Ovary (tissue), 9 donors: ENCODE measurements around the gene MX2. TPM values are rescaled to one million over a fixed set of nuclear protein-coding genes. Genes with fewer than 3 reads are reported as not detected.

Source experiments
- DNase-seq, 5 donors: peaks; one replicate each; pipeline ENCODE4 v3.0.0-alpha.2; 2019 to 2020
- H3K27ac ChIP-seq, 2 donors: fragments of 200-600 bp; one replicate each; pipeline versions ENCODE4 v1.5.1 to v1.8.0; 2019 to 2022
- H3K27me3 ChIP-seq: fragments of 200-600 bp; one replicate; pipeline ENCODE4 v1.8.0; 2022
- H3K36me3 ChIP-seq: fragments of 200-600 bp; sonication (generic); one replicate; pipeline ENCODE4 v1.5.1; 2019
- H3K4me1 ChIP-seq: one replicate; pipeline ENCODE4 v1.8.1; 2013; ENCODE audit warnings: mild to moderate bottlenecking, moderate library complexity; ENCODE audit not compliant: insufficient read depth
- H3K4me3 ChIP-seq: fragments of 200-600 bp; sonication (generic); one replicate; pipeline ENCODE4 v1.5.1; 2017
- H3K9me3 ChIP-seq, 2 donors: fragments of 200-600 bp in 1 of 2; sonication (generic) in 1 of 2; one replicate each; pipeline versions ENCODE4 v1.5.1 to v1.8.1; 2013 to 2019; ENCODE audit warnings: mild to moderate bottlenecking in 1 of 2, moderate library complexity in 1 of 2
- EP300 ChIP-seq: sonication (generic); formaldehyde crosslinking; IDR thresholded peaks from one replicate; pipeline ENCODE4 v1.6.1; 2017; ENCODE audit warnings: antibody characterized with exemption
- POLR2A ChIP-seq: fragments of 450-650 bp; IDR thresholded peaks from one replicate; pipeline ENCODE4 v1.6.1; 2017; ENCODE audit warnings: antibody characterized with exemption, mild to moderate bottlenecking, moderate library complexity
- WGBS, 3 donors: extraction: QIAGEN DNeasy Blood & Tissue Kit in 1 of 3; methylation state at CpG; one replicate each; pipeline versions ENCODE4 v1.1.5 to v1.1.7; 2013 to 2017; 5-methylcytosine and 5-hydroxymethylcytosine counted together
- intact Hi-C, 4 donors: fragments of 100-400 bp; cut with DNase I; formaldehyde crosslinking; loops; one replicate each; pipeline versions ENCODE4 v1.11.0 to v1.15.1; 2022 to 2023
- polyA plus RNA-seq, 2 donors: library from polyadenylated mRNA; stranded (reverse); fragments of 200-250 nt in 1 of 2; fragments of 350-450 nt in 1 of 2; fragmentation: Illumina TruSeq in 1 of 2; extraction: RNeasy Lipid Tissue Mini Kit (QIAGEN cat#74804) in 1 of 2; gene quantifications; one replicate each; pipeline ENCODE4 v1.2.3, GENCODE V29; 2013 to 2014
- total RNA-seq, 7 donors: library from RNA; depleted of rRNA in 2 of 7; stranded (reverse); fragments of >200 nt in 2 of 7; fragmentation: NEBNext Ultra II Directional in 3 of 7; extraction: Animal tissue kit (Norgen Biotek cat#: 25700) in 3 of 7; gene quantifications; one replicate each; pipeline versions ENCODE4 v1.1.0 to v1.2.4, GENCODE V29; 2016 to 2023
- TF ChIP-seq, protein P1 (sequence below), 3 donors: fragments of 450-650 bp in 2 of 3; fragments of 200-600 bp in 1 of 3; IDR thresholded peaks; one replicate each; pipeline versions ENCODE4 v1.5.1 to v1.8.0; 2016 to 2022; ENCODE audit warnings: antibody characterized with exemption in 3 of 3, mild to moderate bottlenecking in 1 of 3
- donor health status: DM: no; HTN: no; CAD: no; lungs with moderate emphysema.
- donor health status: DM: no; HTN: no; CAD: no.
- donor health status: Bipolar disorder and iron deficiency.
- donor health status: DM: yes; HTN: yes; CAD: no.
- donor health status: DM: no; HTN: no; CAD: no.
- donor health status: DM: yes; HTN: yes; CAD: no.

Gene MX2
- total and polyA plus RNA-seq, 9 donors = 2.6 to 34.6 (median 5.1) TPM

DNA sequence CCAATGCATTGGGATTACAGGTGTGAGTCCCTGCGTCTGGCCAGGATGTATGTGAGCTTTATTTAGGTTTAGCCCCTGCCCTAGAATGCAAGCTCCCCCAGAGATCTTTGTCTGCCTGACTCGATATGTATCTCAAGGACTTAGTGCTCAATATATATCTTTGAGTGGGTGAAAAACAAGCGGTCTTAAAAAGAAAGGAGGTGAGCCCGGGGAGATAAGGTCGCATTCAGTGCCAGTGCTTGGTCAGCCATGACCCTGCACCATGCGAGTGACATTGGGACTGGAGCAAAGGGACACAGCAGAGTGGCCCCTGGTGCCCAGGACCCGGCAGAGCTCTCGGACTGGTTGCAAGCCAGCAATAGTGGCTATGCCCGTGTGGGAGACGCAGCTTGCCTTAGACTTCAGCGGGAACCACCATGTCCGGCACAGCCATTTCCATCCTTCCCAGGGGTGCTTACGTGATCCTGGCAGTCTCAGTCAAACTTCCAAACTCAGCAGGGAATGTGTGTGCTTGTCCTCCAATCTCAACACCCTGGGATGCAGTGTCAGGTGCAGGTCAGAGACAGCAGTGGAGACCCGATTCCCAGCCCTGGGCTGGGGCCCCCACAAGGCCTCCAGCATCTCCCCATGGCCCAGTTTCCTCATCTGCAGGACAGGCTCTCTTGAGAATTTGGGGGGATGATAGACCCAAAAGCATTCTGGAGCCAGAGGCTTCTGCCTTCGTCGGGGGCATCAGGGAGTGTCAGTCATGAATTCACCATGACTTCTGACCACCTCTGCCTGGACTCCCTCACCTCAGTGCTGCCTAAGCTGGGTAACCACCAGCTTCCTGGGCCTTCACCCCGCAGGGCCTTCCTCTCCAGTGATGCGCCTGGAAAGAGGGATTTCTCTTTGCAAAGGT, 1.8 kb downstream of the MX2 start:
- TF ChIP-seq POLR2A (no peak), EP300 (no peak)
- TF ChIP-seq, protein P1, sequence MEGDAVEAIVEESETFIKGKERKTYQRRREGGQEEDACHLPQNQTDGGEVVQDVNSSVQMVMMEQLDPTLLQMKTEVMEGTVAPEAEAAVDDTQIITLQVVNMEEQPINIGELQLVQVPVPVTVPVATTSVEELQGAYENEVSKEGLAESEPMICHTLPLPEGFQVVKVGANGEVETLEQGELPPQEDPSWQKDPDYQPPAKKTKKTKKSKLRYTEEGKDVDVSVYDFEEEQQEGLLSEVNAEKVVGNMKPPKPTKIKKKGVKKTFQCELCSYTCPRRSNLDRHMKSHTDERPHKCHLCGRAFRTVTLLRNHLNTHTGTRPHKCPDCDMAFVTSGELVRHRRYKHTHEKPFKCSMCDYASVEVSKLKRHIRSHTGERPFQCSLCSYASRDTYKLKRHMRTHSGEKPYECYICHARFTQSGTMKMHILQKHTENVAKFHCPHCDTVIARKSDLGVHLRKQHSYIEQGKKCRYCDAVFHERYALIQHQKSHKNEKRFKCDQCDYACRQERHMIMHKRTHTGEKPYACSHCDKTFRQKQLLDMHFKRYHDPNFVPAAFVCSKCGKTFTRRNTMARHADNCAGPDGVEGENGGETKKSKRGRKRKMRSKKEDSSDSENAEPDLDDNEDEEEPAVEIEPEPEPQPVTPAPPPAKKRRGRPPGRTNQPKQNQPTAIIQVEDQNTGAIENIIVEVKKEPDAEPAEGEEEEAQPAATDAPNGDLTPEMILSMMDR (IDR thresholded peaks at IDR 0.05) = no peak
- peak in 1 of 5 donors; percentile 4 for DNase-seq
- H3K36me3 ChIP-seq = no peaks in the 10 kb centered on the region
- WGBS, 3 donors = 94 to 95% (median 94%) methylated on average over 17 to 18 of the region's 18 CpGs
- intact Hi-C loops = no loop called here
- peaks cover 2% of the 10 kb centered on the region for H3K4me1 ChIP-seq
- no peak overlapping the region for H3K27ac ChIP-seq
- no peaks in the 10 kb centered on the region for H3K9me3 ChIP-seq
- no peaks in the 10 kb centered on the region for H3K27me3 ChIP-seq
- no peak overlapping the region for H3K4me3 ChIP-seq

DNA sequence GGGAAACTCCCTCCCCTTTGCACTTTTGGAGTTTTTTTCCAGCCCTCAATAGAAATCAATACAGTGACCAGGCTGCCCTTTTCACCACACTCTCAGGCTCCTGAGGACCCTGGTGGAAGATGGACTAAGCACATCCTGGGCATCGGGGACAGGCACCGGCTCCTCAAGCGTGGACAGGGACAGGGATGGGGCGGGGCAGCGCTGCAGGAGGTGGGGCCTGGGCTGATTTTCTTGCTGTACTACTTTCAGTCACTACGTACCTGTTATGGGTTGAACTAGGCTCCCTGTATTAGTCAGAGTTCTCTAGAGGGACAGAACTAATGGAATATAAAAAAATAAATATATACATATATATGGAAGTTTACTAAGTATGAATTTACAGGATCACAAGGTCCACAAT, 2.5 kb downstream of the MX2 start:
- no peaks in the 10 kb centered on the region for H3K36me3 ChIP-seq
- no peaks in the 10 kb centered on the region for H3K9me3 ChIP-seq
- H3K4me3 ChIP-seq = no peak overlapping the region
- peak in 1 of 5 donors; percentile 8 for DNase-seq
- no peak overlapping the region for H3K27ac ChIP-seq
- H3K4me1 ChIP-seq = peaks cover 2% of the 10 kb centered on the region
- intact Hi-C loops = no loop called here
- WGBS, 3 donors = 95 to 96% (median 96%) methylated on average over 6 of the region's 6 CpGs
- TF ChIP-seq, protein P1 (IDR thresholded peaks at IDR 0.05) = no peak
- TF ChIP-seq EP300 (no peak), POLR2A (no peak)
- no peaks in the 10 kb centered on the region for H3K27me3 ChIP-seq

DNA sequence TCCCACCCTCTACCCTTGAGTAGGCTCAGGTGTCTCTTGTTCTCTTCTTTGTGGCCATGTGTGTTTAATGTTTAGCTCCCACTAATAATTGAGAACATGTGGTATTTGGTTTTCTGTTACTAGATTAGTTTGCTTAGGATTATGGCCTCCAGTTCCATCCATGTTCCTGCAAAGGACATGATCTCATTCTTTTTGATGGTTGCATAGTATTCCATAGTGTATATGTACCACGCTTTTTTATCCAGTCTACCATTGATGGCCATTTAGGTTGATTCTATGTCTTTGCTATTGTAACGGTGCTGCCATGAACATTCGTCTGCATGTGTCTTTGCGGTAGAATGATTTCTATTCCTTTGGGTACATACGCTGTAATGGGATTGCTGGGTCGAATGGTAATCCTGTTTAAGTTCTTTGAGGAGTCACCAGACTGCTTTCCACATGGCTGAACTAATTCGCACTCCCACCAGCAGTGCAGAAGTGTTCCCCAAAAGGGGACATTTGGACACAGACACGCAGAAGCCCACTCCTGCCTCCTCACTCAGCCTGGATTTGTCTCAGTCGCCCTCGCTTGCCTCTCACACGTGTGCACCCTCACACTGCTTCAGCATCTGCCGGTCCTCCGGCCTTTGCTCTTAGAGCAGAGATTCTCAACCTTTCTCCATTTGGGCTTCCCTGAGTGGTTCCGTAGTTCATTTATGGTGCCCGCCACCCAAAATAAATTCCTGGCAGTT, 3.7 kb downstream of the MX2 start:
- no peaks in the 10 kb centered on the region for H3K27me3 ChIP-seq
- H3K4me1 ChIP-seq = peaks cover 4% of the 10 kb centered on the region
- no peak overlapping the region for H3K4me3 ChIP-seq
- TF ChIP-seq EP300 (no peak), POLR2A (no peak)
- TF ChIP-seq, protein P1 (IDR thresholded peaks at IDR 0.05) = no peak
- no peak for DNase-seq
- no peaks in the 10 kb centered on the region for H3K36me3 ChIP-seq
- H3K9me3 ChIP-seq = no peaks in the 10 kb centered on the region
- intact Hi-C loops = no loop called here
- 95 to 97% (median 97%) methylated on average over 15 of the region's 15 CpGs for WGBS, 3 donors
- H3K27ac ChIP-seq = no peak overlapping the region

DNA sequence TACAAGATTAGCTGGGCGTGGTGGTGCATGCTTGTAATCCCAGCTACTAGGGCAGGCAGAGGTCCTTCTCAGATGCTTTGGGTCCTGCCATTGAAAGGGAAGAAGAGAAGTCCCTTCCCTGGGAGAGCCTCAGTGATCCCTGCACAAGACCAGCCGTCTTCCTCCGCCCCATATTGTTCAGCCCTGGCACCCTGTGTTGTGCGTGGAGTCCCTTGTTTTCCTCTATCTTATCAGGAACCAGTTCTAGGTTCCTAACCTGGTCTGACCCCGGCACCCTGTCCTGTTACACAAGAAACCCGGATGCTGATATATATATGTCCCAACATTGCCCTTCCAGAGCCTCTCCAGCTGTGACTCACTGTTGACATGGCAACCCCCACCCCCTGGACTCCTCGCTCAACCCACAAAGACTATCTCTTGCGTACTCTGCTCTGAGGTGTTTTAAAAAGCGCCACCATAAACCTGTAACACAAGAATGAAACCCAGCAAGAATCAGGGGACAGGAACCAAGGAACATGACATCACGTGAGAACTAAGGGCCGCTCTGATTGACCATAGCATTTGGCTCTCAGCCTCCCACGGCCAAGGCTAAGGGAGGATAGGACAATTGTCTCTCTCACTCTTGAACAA, 4.8 kb downstream of the MX2 start:
- WGBS, 3 donors = 84 to 90% (median 89%) methylated on average over 12 of the region's 12 CpGs
- Histone ChIP-seq H3K27ac (no peak overlapping the region), H3K4me1 (peaks cover 4% of the 10 kb centered on the region), H3K4me3 (no peak overlapping the region), H3K9me3 (no peaks in the 10 kb centered on the region), H3K36me3 (no peaks in the 10 kb centered on the region), H3K27me3 (no peaks in the 10 kb centered on the region)
- intact Hi-C loops = no loop called here
- no peak for DNase-seq
- TF ChIP-seq POLR2A (no peak), EP300 (no peak)
- TF ChIP-seq, protein P1 (IDR thresholded peaks at IDR 0.05) = no peak
